Activated CD4-positive, alpha-beta T cell treated with anti-CD3 and anti-CD28 coated beads, Interleukin-2, amount 10 ng/mL, durations not matched to agents 24 days and 14 days (primary cell): ENCODE data around the gene KBTBD2. TPM values are rescaled to one million over a fixed set of nuclear protein-coding genes. Genes with fewer than 3 reads are reported as not detected.
"Not testable (repeated sequence)": the region's sequence is repeated elsewhere in the genome, so short reads cannot be mapped to it uniquely, and the experiment has no call there.

ENCODE experiments used
- DNase-seq: peaks from one replicate; pipeline ENCODE4 v3.0.0; 2022
- H3K27ac Mint-ChIP-seq: one replicate; pipeline ENCODE4 v1.8.0; 2022; ENCODE audit warnings: mild to moderate bottlenecking, mixed read lengths
- H3K27me3 Mint-ChIP-seq: one replicate; pipeline ENCODE4 v1.8.0; 2022; ENCODE audit warnings: mixed read lengths
- H3K36me3 Mint-ChIP-seq: one replicate; pipeline ENCODE4 v1.8.0; 2022; ENCODE audit warnings: low read depth, mild to moderate bottlenecking, mixed read lengths
- H3K4me1 Mint-ChIP-seq: one replicate; pipeline ENCODE4 v1.8.0; 2021; ENCODE audit warnings: mixed read lengths
- H3K4me3 Mint-ChIP-seq: one replicate; pipeline ENCODE4 v1.8.0; 2022; ENCODE audit warnings: mild to moderate bottlenecking, moderate library complexity, mixed read lengths
- H3K9me3 Mint-ChIP-seq: one replicate; pipeline ENCODE4 v1.8.0; 2021; ENCODE audit warnings: mixed read lengths
- intact Hi-C: fragments of 100-400 bp; cut with micrococcal nuclease; formaldehyde crosslinking; loops from one replicate; pipeline ENCODE4 v1.15.1; 2023
- total RNA-seq: library from RNA; stranded (reverse); gene quantifications from 2 replicates; pipeline ENCODE4 v1.2.3, GENCODE V29; 2022

KBTBD2 gene
- total RNA-seq, 1 donor from 2014 or later, result 31.5 TPM

DNA sequence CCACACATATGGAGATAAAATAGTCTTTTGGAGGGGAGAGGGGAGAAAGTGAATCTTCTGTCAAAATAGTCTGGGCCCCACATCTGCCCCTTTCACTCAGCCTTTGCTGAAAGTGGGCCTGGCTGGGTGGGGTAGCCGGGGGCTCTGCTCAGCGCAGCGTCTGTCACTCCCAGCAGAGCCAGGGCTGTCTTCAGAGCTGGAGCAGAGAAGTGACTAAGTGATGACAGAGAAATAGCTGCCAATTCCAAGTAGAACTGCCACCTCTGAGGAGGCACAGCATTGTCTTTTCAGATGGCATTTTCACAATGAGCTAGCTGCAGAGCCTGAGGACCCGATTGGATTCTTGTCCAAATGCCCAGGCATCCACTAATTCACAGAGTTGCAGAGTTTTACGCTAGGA lies 34.5 kb downstream of the KBTBD2 start:
- H3K4me1 Mint-ChIP-seq, H3K36me3 Mint-ChIP-seq, H3K9me3 Mint-ChIP-seq, DNase-seq, H3K4me3 Mint-ChIP-seq, H3K27ac Mint-ChIP-seq, intact Hi-C loops: not testable (repeated sequence)
- H3K27me3 Mint-ChIP-seq, result peaks cover 40% of the 10 kb centered on the region

DNA sequence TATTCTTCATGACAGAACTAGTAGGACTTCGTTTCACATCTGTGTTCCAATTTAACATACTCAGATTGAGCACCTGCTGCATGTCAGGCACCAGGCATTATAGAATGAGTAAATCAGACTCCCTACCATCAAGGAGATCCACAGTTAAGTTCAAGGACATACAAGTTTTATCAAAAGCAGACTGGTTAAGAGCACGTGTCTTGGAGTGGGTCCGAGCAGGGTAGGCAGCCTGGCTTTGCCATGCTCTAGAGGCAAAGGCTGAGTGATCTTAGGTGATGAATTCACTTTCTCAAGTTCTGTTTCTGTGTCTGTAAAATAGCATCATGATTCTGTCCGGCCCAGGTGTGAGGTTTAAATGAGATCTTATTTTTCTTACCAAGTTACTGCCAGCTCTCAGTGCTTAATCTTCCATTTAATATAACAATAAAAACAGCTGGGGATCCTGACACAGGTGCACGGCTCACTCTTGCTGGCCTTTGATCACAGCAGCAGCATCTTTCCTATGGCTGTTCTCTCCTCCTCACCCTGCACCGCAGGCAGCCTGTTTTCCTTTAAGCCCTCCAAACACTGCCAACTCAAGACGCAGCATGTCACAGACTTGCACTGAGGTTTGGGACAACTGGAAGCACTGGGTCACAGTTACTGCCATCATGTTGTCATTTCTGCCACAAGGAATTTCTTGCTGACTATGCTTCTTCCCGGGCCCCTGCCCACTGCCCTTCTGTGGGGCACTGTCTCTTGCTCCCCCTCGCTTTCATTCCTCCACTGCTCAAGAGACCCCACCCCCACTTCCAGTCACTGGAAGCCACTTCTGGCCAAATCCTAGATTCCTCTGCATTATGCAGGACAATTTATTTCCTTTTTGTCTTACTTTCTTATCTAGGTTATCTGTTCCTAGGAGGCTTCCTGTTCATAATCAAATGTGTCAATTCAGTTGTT lies 35.5 kb downstream of the KBTBD2 start:
- intact Hi-C loops, H3K9me3 Mint-ChIP-seq: not testable (repeated sequence)

DNA sequence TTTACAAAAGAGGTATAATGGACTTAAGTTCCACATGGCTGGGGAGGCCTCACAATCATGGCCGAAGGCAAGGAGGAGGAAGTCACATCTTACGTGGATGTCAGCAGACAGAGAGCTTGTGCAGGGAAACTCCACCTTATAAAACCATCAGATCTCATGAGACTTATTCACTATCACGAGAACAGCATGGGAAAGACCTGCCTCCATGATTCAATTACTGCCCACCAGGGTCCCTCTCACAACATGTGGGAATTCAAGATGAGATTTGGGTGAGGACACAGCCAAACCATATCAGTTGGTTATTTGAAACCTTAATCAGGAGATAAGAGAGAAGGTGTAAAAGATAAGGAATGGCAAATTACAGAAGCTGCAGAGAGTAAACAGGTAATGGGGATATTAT lies 40.9 kb downstream of the KBTBD2 start:
- H3K4me3 Mint-ChIP-seq, DNase-seq, H3K9me3 Mint-ChIP-seq, H3K27ac Mint-ChIP-seq, H3K4me1 Mint-ChIP-seq, H3K36me3 Mint-ChIP-seq, intact Hi-C loops: not testable (repeated sequence)
- peaks cover 49% of the 10 kb centered on the region for H3K27me3 Mint-ChIP-seq

More for the DNA sequence above, 35.5 kb downstream of the KBTBD2 start:
- H3K27ac Mint-ChIP-seq, H3K4me3 Mint-ChIP-seq, H3K4me1 Mint-ChIP-seq, DNase-seq, H3K36me3 Mint-ChIP-seq: not testable (repeated sequence)
- H3K27me3 Mint-ChIP-seq, result peaks cover 44% of the 10 kb centered on the region

DNA sequence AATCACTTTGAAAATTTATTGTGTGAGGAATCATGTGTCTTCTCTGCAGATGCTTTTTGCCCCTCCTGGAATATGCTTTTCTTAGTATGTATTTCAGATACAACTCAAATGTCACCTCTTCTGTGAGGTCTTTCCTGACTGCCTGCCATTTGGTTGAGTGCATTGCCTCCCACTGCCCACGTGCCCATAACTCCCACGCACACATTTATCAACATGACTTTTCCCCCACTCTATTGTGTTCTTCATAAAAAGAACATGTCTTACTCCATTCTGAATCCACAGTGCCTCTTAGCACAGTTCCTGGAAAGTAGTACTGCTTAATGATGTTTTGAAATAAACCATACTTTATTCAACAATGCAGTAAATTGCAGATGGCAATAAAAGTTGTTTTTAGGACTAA lies 42.9 kb downstream of the KBTBD2 start:
- not testable (repeated sequence) for H3K27ac Mint-ChIP-seq, H3K36me3 Mint-ChIP-seq, H3K4me3 Mint-ChIP-seq, H3K9me3 Mint-ChIP-seq, H3K4me1 Mint-ChIP-seq, DNase-seq
- H3K27me3 Mint-ChIP-seq, result peaks cover 36% of the 10 kb centered on the region
- intact Hi-C loops, result loop anchor here (5.0 kb wide), 1 partner anchor 109 kb away; the partner anchor contains the start of gene FKBP9

DNA sequence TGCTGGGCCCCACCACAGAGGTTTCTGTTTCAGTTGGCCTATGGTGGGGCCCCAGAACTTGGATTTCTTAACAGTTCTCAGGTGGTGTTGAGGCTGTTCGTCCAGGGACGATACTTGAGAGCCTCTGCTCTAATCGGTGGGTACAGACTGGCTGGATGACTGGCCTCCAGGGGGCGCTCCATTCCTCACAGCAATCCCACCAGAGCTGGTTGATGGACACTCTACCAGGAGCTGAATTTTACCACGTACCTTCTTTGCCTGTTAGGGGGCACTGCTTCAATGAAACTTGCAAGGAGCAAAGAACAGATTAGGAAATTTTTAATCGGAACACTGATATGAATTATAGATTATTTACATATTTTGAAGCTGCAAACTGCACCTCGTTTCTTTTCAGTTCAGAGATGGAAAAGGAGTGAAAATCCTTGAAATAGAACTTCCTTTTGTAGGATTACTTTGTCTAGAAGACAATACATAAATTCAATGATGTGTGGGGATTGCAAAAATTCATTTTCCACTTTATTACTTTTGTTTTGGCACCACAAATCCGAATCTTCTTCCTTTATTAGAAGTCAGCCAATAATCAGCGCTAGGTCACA lies 44.8 kb downstream of the KBTBD2 start:
- Mint-ChIP-seq H3K4me3 (peak overlapping the region; percentile 26), H3K27ac (no peak overlapping the region), H3K27me3 (peaks cover 28% of the 10 kb centered on the region), H3K4me1 (peaks cover 9% of the 10 kb centered on the region), H3K36me3 (no peaks in the 10 kb centered on the region), H3K9me3 (no peaks in the 10 kb centered on the region)
- peak; percentile 95 for DNase-seq
- intact Hi-C loops, result loop anchor here (1.0 to 5.0 kb wide), 5 partner anchors 46 to 261 kb away; partner anchors contain the start of gene FKBP9

DNA sequence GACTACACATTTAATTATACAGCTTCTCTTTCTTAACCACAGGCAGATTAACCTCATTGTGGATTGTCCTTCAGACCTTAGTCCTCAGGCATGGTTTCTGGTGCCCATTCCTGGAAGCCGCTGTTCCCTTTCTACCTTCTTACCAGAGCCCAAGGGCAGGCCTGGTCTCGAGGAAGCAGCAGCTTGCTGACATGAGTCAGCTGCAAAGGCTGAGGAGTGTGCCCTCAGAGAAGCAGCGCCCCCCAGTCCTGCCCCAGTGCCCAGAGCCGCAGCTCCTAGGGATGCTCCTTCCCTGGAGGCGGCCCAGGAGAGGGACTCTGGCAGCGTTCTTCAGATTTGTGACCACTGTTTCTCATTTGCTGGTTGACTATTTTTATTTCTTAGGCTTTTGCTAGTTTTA lies 46.8 kb downstream of the KBTBD2 start:
- DNase-seq, H3K4me1 Mint-ChIP-seq, H3K4me3 Mint-ChIP-seq, H3K27ac Mint-ChIP-seq, H3K9me3 Mint-ChIP-seq, H3K36me3 Mint-ChIP-seq: not testable (repeated sequence)
- H3K27me3 Mint-ChIP-seq, result peaks cover 13% of the 10 kb centered on the region
- intact Hi-C loops, result loop anchor here (5.0 kb wide), 1 partner anchor 113 kb away; the partner anchor contains the start of gene FKBP9

DNA sequence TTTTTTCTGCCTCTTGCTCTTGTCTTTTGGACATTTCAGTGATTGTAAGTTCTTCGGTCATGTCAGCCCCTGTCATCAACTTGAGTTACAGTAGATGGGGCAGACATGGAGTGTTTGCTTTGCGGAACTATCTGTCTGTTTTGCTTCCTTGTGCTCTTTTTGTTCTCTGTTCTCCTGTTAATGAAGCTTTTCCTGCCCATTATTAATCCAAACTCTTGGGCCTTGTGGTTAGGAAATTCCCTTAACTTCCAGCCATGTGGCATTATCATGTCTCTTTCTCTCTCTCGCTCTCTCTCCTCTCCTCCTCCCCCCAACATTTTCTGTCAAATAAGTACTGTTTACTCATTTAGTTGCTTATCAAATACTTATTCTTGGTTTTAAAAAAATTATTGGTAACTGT lies 47.8 kb downstream of the KBTBD2 start:
- H3K27me3 Mint-ChIP-seq, H3K4me3 Mint-ChIP-seq, H3K27ac Mint-ChIP-seq, H3K9me3 Mint-ChIP-seq, H3K4me1 Mint-ChIP-seq, DNase-seq, H3K36me3 Mint-ChIP-seq, intact Hi-C loops: not testable (repeated sequence)

DNA sequence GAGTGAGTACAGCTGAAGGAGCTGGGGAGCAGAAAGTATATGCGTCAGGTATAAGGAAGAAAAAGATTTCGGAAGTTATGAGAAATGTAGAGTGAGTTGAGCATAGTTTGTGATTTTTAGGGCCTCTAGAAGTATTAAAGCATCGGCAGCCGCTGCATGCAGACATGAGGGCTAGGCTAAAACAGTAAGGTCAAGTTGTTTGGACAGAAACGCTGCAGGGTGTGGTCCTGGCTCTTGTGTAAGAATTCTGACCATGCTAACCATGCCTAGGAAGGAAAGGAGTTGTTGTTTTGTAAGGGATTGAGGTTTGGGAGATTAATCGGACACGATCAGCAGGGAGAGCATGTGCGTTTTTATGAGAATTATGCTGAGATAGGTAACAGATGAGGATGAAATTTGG lies 51.7 kb downstream of the KBTBD2 start:
- H3K27me3 Mint-ChIP-seq, H3K9me3 Mint-ChIP-seq, H3K4me3 Mint-ChIP-seq, intact Hi-C loops, H3K4me1 Mint-ChIP-seq, H3K27ac Mint-ChIP-seq, H3K36me3 Mint-ChIP-seq: not testable (repeated sequence)
- DNase-seq, result peak; percentile 14

DNA sequence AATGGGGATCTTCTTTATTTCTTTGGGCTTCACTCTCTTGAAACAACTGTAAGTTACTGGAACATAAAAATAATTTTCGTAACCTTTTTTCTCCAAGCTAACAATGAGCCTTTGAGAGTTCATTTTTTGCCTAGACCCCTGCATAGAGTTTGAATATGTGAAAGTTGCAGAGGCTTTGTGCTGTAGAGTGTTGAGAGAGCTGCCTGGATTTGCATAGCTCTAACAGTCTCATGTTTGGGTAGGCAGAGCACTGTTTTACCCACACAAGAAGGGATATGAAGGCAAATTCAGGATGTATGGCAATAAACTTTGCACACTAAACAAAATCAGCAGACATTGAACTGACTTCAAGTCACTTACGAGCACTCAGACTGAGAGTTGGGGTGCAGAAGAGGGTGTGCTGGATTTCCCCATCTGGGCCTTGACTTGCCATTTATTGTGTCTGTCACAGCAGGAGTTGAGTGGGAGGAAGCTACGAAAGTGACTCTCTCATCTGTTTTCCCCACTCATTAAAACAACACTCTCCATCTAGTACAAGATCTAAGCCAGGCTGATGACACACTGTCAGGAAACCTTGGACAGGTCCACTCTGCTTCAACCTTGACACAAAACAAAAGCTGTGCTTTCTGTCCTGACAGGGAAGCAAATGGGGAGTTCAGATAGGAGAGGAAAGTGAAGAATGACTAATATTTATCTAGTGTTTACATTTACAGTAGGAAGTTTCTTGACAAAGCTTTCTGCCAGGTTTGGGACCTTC lies 62.4 kb downstream of the KBTBD2 start:
- peak overlapping the region; percentile 20 for H3K27ac Mint-ChIP-seq
- peaks cover 16% of the 10 kb centered on the region for H3K27me3 Mint-ChIP-seq
- not testable (repeated sequence) for DNase-seq

More for the DNA sequence above, 62.4 kb downstream of the KBTBD2 start:
- H3K9me3 Mint-ChIP-seq, H3K4me3 Mint-ChIP-seq, H3K4me1 Mint-ChIP-seq, intact Hi-C loops, H3K36me3 Mint-ChIP-seq: not testable (repeated sequence)

Other genes starting within 250 kb of the KBTBD2 start
- 0.93 and 1.3 TPM in 2 replicates for gene FKBP9, start 65.7 kb upstream of the KBTBD2 start, total RNA-seq
- 34.6 and 35.8 TPM in 2 replicates for gene NT5C3A, start 171.0 kb upstream of the KBTBD2 start, total RNA-seq
- 23.2 and 25.1 TPM in 2 replicates for gene RP9, start 217.6 kb upstream of the KBTBD2 start, total RNA-seq
- 4.2 and 4.3 TPM in 2 replicates for gene BBS9, start 237.8 kb upstream of the KBTBD2 start, total RNA-seq